Smooth muscle cell (in vitro differentiated cells): ENCODE measurements around the gene PRDM16. TPM values are rescaled to one million over a fixed set of nuclear protein-coding genes. Genes with fewer than 3 reads are reported as not detected.

Experiments used
- DNase-seq: peaks from one replicate; lab custom pipeline; 2025; ENCODE audit not compliant: unreplicated experiment; lab: John Stamatoyannopoulos, UW
- H2AFZ ChIP-seq: fragments of 200-600 bp; sonication (generic); 2 replicates; pipeline ENCODE4 v1.6.0; 2016; ENCODE audit warnings: antibody characterized with exemption, low read depth, mild to moderate bottlenecking
- H3F3A ChIP-seq: fragments of 200-600 bp; sonication (generic); 2 replicates; pipeline ENCODE4 v1.6.0; 2017; ENCODE audit warnings: antibody characterized with exemption, low read depth
- H3K27ac ChIP-seq: fragments of 200-600 bp; sonication (generic); 2 replicates; pipeline ENCODE4 v1.5.1; 2016; ENCODE audit warnings: low read depth, mild to moderate bottlenecking
- H3K27me3 ChIP-seq: fragments of 200-600 bp; sonication (generic); 2 replicates; pipeline ENCODE4 v1.6.1; 2016; ENCODE audit warnings: low read depth, mild to moderate bottlenecking
- H3K36me3 ChIP-seq: fragments of 200-600 bp; sonication (generic); 2 replicates; pipeline ENCODE4 v1.5.1; 2016; ENCODE audit warnings: low read depth
- H3K4me1 ChIP-seq: fragments of 200-600 bp; sonication (generic); 2 replicates; pipeline ENCODE4 v1.5.1; 2016; ENCODE audit warnings: low read depth
- H3K4me2 ChIP-seq: fragments of 200-600 bp; sonication (generic); 2 replicates; pipeline ENCODE4 v1.6.0; 2016; ENCODE audit warnings: mild to moderate bottlenecking
- H3K4me3 ChIP-seq: fragments of 200-600 bp; sonication (generic); 2 replicates; pipeline ENCODE4 v1.5.1; 2016; ENCODE audit warnings: mild to moderate bottlenecking
- H3K79me2 ChIP-seq: fragments of 200-600 bp; sonication (generic); 2 replicates; pipeline ENCODE4 v1.6.0; 2016; ENCODE audit warnings: low read depth, mild to moderate bottlenecking
- H3K9ac ChIP-seq: fragments of 200-600 bp; sonication (generic); 2 replicates; pipeline ENCODE4 v1.6.0; 2016; ENCODE audit warnings: low read depth
- H3K9me3 ChIP-seq: fragments of 200-600 bp; sonication (generic); replicated peaks from 2 replicates; pipeline ENCODE4 v1.5.1; 2016; ENCODE audit warnings: low read depth
- H4K20me1 ChIP-seq: fragments of 200-600 bp; sonication (generic); 2 replicates; pipeline ENCODE4 v1.6.0; 2016; ENCODE audit warnings: low read depth
- WGBS: methylation state at CpG from one replicate; pipeline ENCODE4 v1.1.7; 2016; ENCODE audit warnings: low lambda C conversion rate; 5-methylcytosine and 5-hydroxymethylcytosine counted together
- polyA plus RNA-seq: library from polyadenylated mRNA; unstranded; fragments of >200 nt; fragmentation: Nextera tagmentation; extraction: Ambion mirVana; gene quantifications from 2 replicates; pipeline ENCODE4 v1.2.1, GENCODE V29; 2016
- total RNA-seq: library from RNA; depleted of rRNA; stranded (reverse); fragments of >200 nt; gene quantifications from 2 replicates; pipeline ENCODE4 v1.2.3, GENCODE V29; 2014
- TF ChIP-seq, protein P1 (sequence below): fragments of 200-600 bp; sonication (generic); IDR thresholded peaks from 2 replicates; pipeline ENCODE4 v1.5.1; 2017; ENCODE audit warnings: borderline replicate concordance, mild to moderate bottlenecking, antibody characterized with exemption; ENCODE audit not compliant: insufficient read depth, poor library complexity, severe bottlenecking

The PRDM16 gene
- total and polyA plus RNA-seq, 2 experiments from 2014 or later: 0.72 to 1.3 TPM

DNA sequence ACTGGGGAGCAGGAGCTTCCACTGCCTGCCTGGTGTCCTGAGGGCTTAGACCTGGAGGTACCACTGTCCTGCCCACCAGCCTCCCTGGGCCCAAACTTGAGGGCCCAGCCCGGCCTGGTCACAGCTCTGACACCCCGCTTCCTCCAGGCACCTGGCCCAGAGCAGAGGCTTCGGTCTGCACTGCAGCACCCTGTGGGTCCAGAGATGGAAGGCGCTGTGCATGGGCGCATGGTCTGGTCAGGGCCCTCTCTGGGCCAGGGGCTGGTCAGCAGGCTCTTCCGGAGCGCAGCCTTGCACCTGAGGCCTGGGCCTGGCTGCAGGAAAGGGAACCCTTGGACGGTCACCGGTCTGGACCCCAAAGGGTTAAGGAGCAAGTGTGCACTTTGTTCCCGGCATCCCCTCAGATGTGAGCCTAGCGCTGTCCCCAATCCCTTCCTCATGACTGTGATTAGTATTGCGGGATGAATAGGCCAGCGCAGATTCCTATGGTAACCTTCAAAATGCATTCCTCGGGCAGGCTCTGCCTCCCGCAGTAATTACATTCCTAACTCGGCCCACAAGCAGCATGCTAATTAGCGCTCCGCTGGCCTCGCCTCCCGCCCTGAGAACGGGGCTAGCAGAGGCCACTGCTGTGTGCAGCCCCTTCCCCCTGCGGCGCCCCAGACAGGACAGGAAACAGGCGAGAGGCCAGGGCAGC lies 36.3 kb downstream of the PRDM16 start:
- 32% methylated on average over 24 of the region's 24 CpGs for WGBS
- H3K9ac ChIP-seq: no peak overlapping the region

DNA sequence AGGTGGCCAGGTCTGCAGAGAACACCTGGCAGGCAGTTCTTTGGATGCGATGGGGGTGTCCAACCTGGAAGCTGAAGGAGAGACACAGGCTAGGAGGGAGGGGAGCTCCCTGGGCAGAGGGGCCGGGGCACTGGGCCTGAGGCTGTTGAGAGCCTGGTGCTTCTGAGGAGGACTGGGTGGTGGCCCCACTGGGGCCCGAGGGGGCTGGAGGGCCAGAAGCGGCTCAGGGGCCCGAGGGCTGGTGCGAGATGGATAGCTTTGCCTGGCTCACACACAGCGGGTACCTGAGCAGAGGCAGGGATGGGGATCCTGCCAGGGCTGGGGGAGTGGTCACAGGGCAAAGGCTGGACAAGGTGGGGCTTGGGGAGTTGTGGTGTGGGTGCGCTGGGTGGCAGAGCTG lies 37.2 kb downstream of the PRDM16 start:
- Histone ChIP-seq H3K36me3 (no peaks in the 10 kb centered on the region), H3K4me3 (no peak overlapping the region), H3K4me1 (peaks cover 40% of the 10 kb centered on the region), H3K27me3 (no peaks in the 10 kb centered on the region), H3F3A (no peaks in the 10 kb centered on the region), H3K9ac (no peak overlapping the region), H3K79me2 (no peaks in the 10 kb centered on the region), H3K27ac (no peak overlapping the region), H3K9me3 (no peaks in the 10 kb centered on the region), H4K20me1 (peaks cover 4% of the 10 kb centered on the region), H2AFZ (no peak overlapping the region), H3K4me2 (no peak overlapping the region)
- no peak for DNase-seq
- TF ChIP-seq, protein P1, sequence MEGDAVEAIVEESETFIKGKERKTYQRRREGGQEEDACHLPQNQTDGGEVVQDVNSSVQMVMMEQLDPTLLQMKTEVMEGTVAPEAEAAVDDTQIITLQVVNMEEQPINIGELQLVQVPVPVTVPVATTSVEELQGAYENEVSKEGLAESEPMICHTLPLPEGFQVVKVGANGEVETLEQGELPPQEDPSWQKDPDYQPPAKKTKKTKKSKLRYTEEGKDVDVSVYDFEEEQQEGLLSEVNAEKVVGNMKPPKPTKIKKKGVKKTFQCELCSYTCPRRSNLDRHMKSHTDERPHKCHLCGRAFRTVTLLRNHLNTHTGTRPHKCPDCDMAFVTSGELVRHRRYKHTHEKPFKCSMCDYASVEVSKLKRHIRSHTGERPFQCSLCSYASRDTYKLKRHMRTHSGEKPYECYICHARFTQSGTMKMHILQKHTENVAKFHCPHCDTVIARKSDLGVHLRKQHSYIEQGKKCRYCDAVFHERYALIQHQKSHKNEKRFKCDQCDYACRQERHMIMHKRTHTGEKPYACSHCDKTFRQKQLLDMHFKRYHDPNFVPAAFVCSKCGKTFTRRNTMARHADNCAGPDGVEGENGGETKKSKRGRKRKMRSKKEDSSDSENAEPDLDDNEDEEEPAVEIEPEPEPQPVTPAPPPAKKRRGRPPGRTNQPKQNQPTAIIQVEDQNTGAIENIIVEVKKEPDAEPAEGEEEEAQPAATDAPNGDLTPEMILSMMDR: no peak
- 92% methylated on average over 3 of the region's 8 CpGs for WGBS

More for the DNA sequence above, 36.3 kb downstream of the PRDM16 start:
- Histone ChIP-seq H3K9me3 (no peaks in the 10 kb centered on the region), H3K27ac (no peak overlapping the region), H4K20me1 (peaks cover 4% of the 10 kb centered on the region), H3K36me3 (no peaks in the 10 kb centered on the region), H3F3A (no peaks in the 10 kb centered on the region), H3K4me2 (peak overlapping the region; percentile 64), H3K27me3 (no peaks in the 10 kb centered on the region), H3K79me2 (no peaks in the 10 kb centered on the region), H3K4me1 (peaks cover 48% of the 10 kb centered on the region), H3K4me3 (no peak overlapping the region), H2AFZ (no peak overlapping the region)
- TF ChIP-seq, protein P1: no peak
- no peak for DNase-seq

DNA sequence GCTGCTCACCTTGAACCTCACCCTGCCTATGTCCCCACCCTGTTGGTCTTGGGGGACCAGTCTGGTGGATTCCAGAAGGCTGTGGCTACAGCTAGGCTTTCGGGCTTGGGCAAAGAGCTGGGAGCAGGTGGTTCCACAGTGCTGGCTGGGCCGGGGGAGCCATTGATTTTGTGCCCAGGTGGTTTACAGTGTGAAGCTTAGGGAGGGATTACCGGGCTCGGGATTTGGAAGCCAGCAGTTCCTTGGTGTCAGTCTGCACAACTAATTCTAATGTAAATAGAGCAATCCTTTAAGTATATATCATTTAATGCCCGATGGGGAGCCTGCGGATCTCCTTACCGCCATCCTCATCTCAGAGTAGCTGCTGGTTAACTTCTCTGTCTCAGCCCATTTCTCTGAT lies 38.2 kb downstream of the PRDM16 start:
- Histone ChIP-seq H3K4me1 (peaks cover 37% of the 10 kb centered on the region), H3K79me2 (no peaks in the 10 kb centered on the region), H3K4me3 (no peak overlapping the region), H3K9me3 (no peaks in the 10 kb centered on the region), H4K20me1 (peaks cover 4% of the 10 kb centered on the region), H3K27me3 (no peaks in the 10 kb centered on the region), H3K36me3 (no peaks in the 10 kb centered on the region), H3F3A (no peaks in the 10 kb centered on the region), H3K4me2 (no peak overlapping the region), H2AFZ (no peak overlapping the region), H3K27ac (no peak overlapping the region), H3K9ac (no peak overlapping the region)
- WGBS: 87% methylated on average over 7 of the region's 7 CpGs
- TF ChIP-seq, protein P1: no peak
- no peak for DNase-seq

DNA sequence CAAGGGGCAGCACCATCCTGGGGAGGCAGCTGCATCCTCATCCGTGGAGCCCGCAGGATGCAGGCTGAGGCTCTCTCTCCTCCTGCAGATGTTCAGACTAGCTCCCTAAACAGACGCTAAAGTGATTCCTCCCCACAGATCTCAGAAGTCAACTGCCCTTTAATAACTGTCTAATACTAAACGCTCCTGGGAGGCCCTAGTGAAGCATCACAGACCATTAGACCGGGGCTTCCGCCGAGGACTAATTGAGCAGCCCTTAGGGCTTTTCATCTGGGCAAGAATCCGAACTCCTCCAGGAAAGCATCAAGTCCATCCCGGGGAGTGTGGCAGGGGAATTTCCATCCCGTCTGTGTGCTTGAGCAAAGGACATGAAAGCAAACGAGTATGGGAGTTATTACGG lies 40.4 kb downstream of the PRDM16 start:
- 82% methylated on average over 12 of the region's 12 CpGs for WGBS
- Histone ChIP-seq H3K4me1 (peaks cover 31% of the 10 kb centered on the region), H3K4me3 (no peak overlapping the region), H3K79me2 (no peaks in the 10 kb centered on the region), H3K4me2 (no peak overlapping the region), H3F3A (no peaks in the 10 kb centered on the region), H3K9ac (no peak overlapping the region), H3K27me3 (no peaks in the 10 kb centered on the region), H3K36me3 (no peaks in the 10 kb centered on the region), H4K20me1 (peaks cover 4% of the 10 kb centered on the region), H2AFZ (no peak overlapping the region), H3K9me3 (no peaks in the 10 kb centered on the region), H3K27ac (no peak overlapping the region)
- DNase-seq: no peak
- TF ChIP-seq, protein P1: no peak
